RPMI8226 (cell line): ENCODE measurements around the gene TRIM43B.
"Not testable (repeated sequence)": the region's sequence is repeated elsewhere in the genome, so short reads cannot be mapped to it uniquely, and the experiment has no call there.

Source experiments
- DNase-seq: peaks from one replicate; pipeline ENCODE4 v3.0.0-alpha.2; 2015

The TRIM43B gene

DNA sequence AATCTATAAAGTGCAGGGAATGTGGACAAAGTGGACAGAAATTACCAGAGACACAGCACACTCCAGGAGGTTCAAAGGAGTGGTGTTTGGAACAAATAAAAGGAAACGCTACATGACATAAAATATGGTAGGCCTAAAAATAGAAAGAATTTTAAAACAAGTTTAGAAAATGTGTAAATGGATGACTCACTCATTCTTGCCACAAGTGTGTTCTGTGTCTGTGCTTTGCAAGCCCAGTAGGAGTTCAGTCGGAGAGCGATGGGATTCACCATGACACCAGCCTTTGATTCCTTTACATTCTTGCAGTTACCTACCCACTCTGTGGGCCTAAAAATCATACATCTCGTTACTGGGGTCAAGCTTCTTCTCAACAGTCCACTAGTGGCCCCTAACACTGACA is 51.2 kb downstream of the TRIM43B start:
- DNase-seq, result not testable (repeated sequence)

GRCh38 chr2:95429748-95430467 is 54.6 kb downstream of the TRIM43B start:
- DNase-seq, result not testable (repeated sequence)

DNA sequence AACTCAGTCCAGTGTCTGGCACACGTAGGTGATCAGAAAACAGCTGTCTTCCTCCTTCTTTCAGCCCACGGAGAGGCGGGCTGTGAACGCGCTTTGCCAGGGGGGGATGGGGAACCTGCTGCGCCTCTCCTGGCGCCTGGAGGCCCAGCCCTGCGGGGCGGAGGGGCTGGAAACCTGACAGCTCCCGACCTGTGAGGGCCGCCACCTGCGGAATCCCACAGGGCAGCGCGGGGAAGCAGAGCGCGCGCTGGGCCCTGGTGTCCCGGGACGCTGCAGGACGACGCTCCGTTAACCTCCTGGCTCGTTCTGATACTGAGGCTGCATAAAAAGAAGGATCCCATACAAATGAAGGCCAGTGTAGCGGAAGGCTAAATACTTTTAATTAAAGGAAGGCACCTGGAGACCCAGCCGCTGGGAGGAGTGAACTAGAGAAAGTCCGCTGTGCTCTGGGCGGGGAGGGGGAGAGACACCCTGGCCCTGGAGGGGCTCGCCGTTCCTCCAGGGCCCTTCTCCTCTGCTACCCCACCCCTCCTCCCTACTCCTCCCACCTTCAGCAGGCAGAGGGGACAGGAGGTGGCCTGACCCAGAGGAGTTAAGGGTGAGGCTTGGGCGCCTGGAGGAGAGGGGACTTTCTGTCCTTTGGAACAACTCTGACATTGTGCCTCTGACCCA is 57.2 kb downstream of the TRIM43B start:
- DNase-seq, result not testable (repeated sequence)
